Transverse colon (tissue), 4 donors: Measurements from ENCODE around the gene PLCXD1.
"Not testable (repeated sequence)": the region's sequence is repeated elsewhere in the genome, so short reads cannot be mapped to it uniquely, and the experiment has no call there.

Experiments used
- POLR2AphosphoS5 ChIP-seq, 3 donors: sonication (generic); formaldehyde crosslinking; IDR thresholded peaks; one replicate each; pipeline ENCODE4 v1.6.1; 2016; ENCODE audit warnings: antibody characterized with exemption in 3 of 3
- TF ChIP-seq, protein P1 (sequence below), 5 experiments: fragments of 200-600 bp in 3 of 5; fragments of 450-650 bp in 2 of 5; sonication (generic) in 3 of 5; IDR thresholded peaks; 1 replicate in 2 of 5; 2 replicates in 3 of 5; pipeline ENCODE4 v1.5.1; 2016 to 2017; ENCODE audit warnings: antibody characterized with exemption in 5 of 5, inconsistent platforms in 3 of 5, mild to moderate bottlenecking in 2 of 5, moderate library complexity in 1 of 5

DNA sequence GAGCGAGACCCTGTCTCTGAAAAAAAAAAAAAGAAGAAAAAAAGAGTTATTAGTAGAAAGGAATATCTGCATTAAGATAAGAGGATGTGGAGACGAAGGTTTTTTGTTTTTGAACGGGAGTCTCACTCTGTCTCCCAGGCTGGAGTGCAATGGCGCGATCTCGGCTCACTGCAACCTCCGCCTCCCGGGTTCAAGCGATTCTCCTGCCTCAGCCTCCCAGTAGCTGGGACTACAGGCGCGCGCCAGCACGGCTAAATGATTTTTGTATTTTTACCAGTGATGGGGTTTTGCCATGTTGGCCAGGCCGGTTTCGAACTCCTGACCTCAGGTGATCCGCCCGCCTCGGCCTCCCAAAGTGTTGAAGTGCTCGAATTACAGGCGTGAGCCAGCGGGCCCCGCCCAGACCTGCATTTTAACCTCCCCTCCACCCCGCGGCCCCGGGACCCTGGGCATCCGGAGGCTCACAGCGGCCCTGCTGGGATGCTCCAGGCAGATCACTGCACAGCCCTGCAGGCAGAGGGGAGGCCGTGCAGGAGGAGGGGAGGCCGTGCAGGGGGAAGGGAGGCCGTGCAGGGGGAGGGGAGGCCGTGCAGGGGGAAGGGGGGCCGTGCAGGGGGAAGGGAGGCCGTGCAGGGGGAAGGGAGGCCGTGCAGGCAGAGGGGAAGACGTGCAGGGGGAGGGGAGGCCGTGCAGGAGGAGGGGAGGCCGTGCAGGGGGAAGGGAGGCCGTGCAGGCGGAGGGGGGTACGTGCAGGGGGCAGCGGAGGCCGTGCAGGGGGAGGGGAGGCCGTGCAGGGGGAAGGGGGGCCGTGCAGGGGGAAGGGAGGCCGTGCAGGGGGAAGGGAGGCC, 1.2 kb upstream of the PLCXD1 start:
- TF ChIP-seq, protein P1, sequence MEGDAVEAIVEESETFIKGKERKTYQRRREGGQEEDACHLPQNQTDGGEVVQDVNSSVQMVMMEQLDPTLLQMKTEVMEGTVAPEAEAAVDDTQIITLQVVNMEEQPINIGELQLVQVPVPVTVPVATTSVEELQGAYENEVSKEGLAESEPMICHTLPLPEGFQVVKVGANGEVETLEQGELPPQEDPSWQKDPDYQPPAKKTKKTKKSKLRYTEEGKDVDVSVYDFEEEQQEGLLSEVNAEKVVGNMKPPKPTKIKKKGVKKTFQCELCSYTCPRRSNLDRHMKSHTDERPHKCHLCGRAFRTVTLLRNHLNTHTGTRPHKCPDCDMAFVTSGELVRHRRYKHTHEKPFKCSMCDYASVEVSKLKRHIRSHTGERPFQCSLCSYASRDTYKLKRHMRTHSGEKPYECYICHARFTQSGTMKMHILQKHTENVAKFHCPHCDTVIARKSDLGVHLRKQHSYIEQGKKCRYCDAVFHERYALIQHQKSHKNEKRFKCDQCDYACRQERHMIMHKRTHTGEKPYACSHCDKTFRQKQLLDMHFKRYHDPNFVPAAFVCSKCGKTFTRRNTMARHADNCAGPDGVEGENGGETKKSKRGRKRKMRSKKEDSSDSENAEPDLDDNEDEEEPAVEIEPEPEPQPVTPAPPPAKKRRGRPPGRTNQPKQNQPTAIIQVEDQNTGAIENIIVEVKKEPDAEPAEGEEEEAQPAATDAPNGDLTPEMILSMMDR (IDR thresholded peaks at IDR 0.05), result not testable (repeated sequence)
- not testable (repeated sequence) for TF ChIP-seq POLR2AphosphoS5 (IDR thresholded peaks at IDR 0.05)
